ENCODE results near the gene SOBP. TPM values are rescaled to one million over a fixed set of nuclear protein-coding genes. Genes with fewer than 3 reads are reported as not detected.

The SOBP gene
- total RNA-seq, 4 donors from 2014 or later = 16.2 to 29.9 (median 19.2) TPM

DNA sequence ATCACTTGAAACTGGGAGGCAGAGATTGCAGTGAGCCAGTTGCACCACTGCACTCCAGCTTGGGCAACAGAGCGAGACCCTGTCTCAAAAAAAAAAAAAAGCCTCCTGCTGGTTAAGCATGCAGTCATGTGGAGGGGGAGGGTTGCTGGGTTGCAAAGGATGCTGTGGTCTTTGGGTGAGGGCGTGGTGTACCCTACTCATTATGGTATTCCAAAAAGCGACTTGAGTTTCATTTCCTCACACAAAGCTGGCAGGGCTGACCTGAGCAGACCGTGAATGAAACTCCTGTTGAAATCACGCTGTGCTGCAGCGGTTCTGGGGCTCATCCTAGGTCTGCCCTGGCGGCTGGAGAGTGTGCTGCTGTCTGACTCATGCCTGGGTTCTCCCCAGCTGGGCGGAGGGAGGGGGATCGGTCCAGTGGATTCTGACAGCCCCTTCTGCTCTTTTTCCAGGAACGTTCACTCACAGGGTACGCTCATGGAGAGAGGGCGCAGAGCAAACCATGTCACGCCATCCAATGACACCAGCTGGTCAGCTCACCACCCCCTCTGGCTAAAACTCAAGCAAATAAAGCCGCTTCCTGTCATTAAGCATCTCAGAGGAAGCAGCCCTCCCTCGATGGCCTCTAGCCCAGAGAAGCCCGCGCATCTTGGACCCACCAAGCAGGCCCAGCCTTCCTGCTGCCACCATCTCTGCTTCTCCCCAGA, 168.0 kb downstream of the SOBP start:
- 100% methylated on average over 2 of the region's 17 CpGs; no CpG with 5 or more reads in 1 of the 2 donors for WGBS, 2 donors (ENCODE audit: low coverage in 1 of 2)
- Histone ChIP-seq H3K27me3 (no peaks in the 10 kb centered on the region), H3K4me3 (no peak overlapping the region), H3K27ac (peak overlapping the region in 2 of 4 donors; percentile 1 to 33), H3K4me1 (peaks cover 0 to 23% (median 0%) of the 10 kb centered on the region in 3 donors), H3K36me3 (no peaks in the 10 kb centered on the region), H3K9me3 (no peaks in the 10 kb centered on the region)
- ATAC-seq = peak; percentile 75
- TF ChIP-seq CTCF (IDR thresholded peaks at IDR 0.05) (peak in 2 of 4 experiments; percentile 10 to 21), POLR2AphosphoS5 (IDR thresholded peaks at IDR 0.05) (no peak)

DNA sequence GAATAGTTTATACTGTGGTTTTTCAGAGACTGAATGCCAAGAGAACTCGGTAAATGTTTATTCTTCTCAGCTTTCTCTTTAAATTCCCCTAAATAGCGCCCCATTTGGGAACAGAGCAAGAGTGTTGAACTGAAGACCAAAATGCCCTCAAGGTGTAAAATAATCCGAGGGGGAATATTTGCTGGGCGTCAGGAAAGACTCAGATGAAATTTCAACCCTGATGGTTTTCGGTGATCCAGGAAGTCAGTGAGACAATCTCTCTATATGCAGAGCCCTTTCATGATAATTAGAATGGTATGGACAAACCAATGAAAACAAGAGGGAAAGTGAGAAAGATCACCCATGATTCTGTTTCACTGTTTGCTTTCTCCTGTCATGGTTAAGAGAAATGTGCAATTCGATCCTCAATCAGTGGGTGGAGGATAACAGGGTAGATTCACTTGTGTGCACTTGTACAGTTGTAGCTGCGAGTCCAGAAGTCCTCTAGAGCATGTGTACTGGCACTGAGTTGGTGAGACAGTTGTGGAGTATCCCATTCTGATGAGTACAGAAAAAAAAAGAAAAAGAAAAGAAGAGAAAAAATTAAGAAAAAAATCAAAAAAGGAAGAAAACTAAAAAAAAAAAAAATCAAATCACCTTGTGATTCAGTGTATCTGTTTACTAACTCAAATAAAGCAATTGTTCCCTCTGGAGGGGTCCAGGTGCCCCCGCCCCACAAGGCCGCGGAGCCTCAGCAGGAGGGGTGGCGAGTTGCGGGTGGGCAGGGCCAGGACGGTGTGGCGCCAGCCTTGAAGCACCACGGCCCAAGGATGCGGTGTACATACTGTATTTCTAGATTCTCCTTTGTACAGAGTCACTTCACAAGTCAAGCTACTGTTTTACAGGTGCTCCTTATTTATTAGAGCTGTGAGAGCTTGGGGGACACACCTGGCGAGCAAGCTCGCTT, 169.3 kb downstream of the SOBP start:
- TF ChIP-seq POLR2A (IDR thresholded peaks at IDR 0.05) = no peak
- no peak for TF ChIP-seq EP300 (IDR thresholded peaks at IDR 0.05)
- TF ChIP-seq POLR2AphosphoS5 (IDR thresholded peaks at IDR 0.05) = no peak
- TF ChIP-seq CTCF (IDR thresholded peaks at IDR 0.05) = no peak
- no peaks in the 10 kb centered on the region for H3K36me3 ChIP-seq
- H3K27me3 ChIP-seq = no peaks in the 10 kb centered on the region
- H3K4me3 ChIP-seq = no peak overlapping the region
- peak overlapping the region in 1 of 4 donors; percentile 1 for H3K27ac ChIP-seq
- no peak for ATAC-seq
- WGBS, 2 donors (ENCODE audit: low coverage in 1 of 2) = 62 to 77% methylated on average over 10 to 13 of the region's 18 CpGs
- H3K4me1 ChIP-seq = peaks cover 0 to 23% (median 0%) of the 10 kb centered on the region in 3 donors
- no peaks in the 10 kb centered on the region for H3K9me3 ChIP-seq

DNA sequence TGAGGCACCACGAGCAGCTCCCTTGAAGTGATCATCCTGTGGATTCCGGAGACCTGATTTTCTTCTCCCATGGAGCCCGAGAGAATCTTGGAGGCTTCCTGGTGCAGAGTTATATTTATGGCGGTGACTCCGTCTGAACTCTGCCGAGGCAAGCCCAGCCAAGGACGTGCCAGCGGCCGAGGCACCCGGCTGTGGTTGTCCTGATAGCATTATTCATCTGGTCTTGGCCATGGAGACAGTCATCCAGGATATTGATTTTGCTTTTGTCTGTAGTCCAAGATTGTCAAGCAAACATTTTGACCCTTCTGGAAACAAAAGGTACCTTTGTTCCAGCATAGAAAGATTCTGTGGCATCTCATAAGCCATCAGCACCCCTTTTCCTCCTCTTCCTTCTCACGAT, 170.9 kb downstream of the SOBP start:
- Histone ChIP-seq H3K4me3 (no peak overlapping the region), H3K36me3 (no peaks in the 10 kb centered on the region), H3K4me1 (peaks cover 0 to 23% (median 0%) of the 10 kb centered on the region in 3 donors), H3K9me3 (no peaks in the 10 kb centered on the region), H3K27me3 (no peaks in the 10 kb centered on the region), H3K27ac (no peak overlapping the region)
- 88 to 100% methylated on average over 2 to 4 of the region's 11 CpGs for WGBS, 2 donors (ENCODE audit: low coverage in 1 of 2)
- TF ChIP-seq POLR2AphosphoS5 (IDR thresholded peaks at IDR 0.05) = no peak
- no peak for TF ChIP-seq CTCF (IDR thresholded peaks at IDR 0.05)
- TF ChIP-seq POLR2A (IDR thresholded peaks at IDR 0.05) = no peak
- TF ChIP-seq EP300 (IDR thresholded peaks at IDR 0.05) = no peak
- no peak for ATAC-seq

DNA sequence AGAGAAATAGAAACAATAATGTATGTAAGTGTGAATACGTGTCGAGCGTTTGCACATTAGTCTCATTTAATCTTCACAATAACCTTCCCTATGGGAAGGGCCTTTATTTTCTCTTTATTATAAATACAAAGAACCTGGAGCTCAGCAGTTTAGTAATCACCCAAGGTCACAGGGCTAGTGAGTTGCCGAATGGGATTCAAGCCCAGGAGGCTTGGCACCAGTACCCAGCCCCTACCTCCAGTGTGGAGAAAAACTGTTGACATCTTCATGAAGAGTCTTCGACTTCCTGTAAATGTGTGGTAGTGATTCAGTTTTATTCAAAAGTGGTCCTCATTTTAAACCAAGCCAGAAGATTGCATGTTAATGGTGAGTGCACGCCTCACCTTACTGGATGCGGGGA, 171.4 kb downstream of the SOBP start:
- H3K4me3 ChIP-seq = no peak overlapping the region
- H3K4me1 ChIP-seq = peaks cover 0 to 23% (median 0%) of the 10 kb centered on the region in 3 donors
- ATAC-seq = no peak
- no peak for TF ChIP-seq POLR2AphosphoS5 (IDR thresholded peaks at IDR 0.05)
- no peak for TF ChIP-seq CTCF (IDR thresholded peaks at IDR 0.05)
- TF ChIP-seq EP300 (IDR thresholded peaks at IDR 0.05) = no peak
- TF ChIP-seq POLR2A (IDR thresholded peaks at IDR 0.05) = no peak
- no peak overlapping the region for H3K27ac ChIP-seq
- H3K36me3 ChIP-seq = no peaks in the 10 kb centered on the region
- WGBS, 2 donors (ENCODE audit: low coverage in 1 of 2) = 77 to 91% methylated on average over 5 to 7 of the region's 7 CpGs
- no peaks in the 10 kb centered on the region for H3K9me3 ChIP-seq
- H3K27me3 ChIP-seq = no peaks in the 10 kb centered on the region
